HG03064 (cell line): Measurements from ENCODE around the gene IDI1.
"Not testable (repeated sequence)": the region's sequence is repeated elsewhere in the genome, so short reads cannot be mapped to it uniquely, and the experiment has no call there.

Experiments used
- ATAC-seq: cut with Tn5 transposase; IDR thresholded peaks from one replicate; pipeline ENCODE4 v1.9.1; 2021; ENCODE audit warnings: low read depth; ENCODE audit not compliant: unreplicated experiment

The IDI1 gene

GRCh38 chr10:1064964-1065247 is 16.0 kb upstream of the IDI1 start:
- no peak for ATAC-seq

GRCh38 chr10:1063232-1063865 is 14.4 kb upstream of the IDI1 start:
- no peak for ATAC-seq

DNA sequence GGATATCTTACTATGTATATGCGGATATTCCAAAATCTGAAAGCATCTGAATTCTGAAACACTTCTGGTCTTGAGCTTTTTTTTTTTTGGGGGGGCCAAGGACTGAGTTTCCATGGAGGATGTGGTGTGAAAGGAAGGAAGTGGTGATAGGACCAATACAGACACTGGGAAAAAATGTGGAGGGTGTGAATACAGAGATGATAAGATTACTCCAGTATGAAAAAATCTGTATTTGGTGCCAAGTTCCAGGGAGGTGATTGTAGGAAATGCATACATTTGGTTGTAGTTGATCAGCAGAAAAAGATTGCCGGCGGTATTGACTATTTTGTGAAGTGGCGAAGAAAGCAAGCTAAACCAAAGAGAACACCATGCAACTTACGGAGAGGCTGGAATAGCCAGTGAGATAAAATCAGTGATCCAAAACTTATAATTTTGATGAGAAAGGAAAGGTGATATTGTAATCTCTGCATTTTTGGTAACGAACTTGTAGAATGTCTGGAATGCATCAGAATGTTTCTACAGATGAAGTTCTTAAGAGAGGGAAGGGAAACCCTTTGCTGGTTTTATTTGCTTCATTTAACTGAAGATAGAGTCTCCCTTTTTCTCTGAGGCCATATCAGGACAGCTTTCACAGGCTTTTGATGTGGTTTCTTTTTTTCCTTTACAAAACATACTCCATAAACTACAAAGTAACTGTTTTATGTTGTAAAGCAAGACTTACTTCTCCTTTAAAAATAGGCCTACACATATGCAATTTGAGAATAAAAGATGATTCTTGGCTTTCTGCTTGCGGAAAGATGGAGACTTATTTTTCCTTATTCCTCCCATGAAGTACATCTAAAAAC is 13.2 kb upstream of the IDI1 start:
- no peak for ATAC-seq

GRCh38 chr10:1059902-1060301 is 11.0 kb upstream of the IDI1 start:
- no peak for ATAC-seq

- ATAC-seq = no peak
These were observed 9.1 kb upstream of the IDI1 start for GRCh38 chr10:1058017-1058416.

GRCh38 chr10:1057106-1057657 is 8.3 kb upstream of the IDI1 start:
- peak; percentile 1 for ATAC-seq

DNA sequence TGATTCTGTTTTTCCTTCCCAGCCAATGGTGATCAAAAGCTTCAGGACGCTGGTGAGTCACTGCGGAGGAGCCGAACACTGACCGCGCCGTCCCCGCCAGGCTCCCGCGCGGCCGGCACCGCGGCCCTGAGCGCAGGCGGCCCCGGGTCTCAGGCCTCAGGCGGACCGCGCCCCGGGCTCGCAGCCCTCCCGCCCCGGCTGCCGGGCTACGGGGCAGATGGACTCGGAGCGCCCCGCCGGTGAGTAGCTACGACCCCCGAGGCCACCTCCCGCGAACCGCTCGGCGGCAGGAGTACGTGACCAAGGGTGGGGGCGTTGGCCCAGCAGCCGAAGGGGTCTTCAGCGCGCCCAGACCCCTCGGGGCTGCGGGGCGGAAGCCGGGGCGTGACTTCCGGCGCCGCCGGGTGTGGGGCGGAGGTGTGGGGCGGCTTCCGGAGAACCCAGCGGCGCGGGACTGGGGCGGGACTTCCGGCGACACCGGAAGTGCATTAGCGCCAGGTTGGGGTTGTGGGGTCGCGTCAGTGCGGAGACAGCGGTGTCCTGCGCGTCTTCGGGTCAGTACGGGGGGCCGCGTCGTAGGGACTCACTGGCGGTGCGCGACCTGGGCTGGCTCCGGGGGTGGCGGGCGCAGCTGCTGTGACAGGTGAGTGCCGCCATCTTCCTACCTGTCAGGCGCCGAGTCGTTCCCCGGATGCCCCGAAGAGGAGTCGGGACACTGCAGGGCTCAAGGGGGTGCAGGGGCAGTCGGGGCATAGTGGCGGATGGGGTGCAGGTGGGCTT is 7.6 kb upstream of the IDI1 start, which contains the start of gene WDR37:
Gene WDR37 (plus strand): TSS at position 60 of the 780 bp plus-strand sequence. CDS start 15,771 bp downstream, outside the sequence.
- ATAC-seq = peak; percentile 90

DNA sequence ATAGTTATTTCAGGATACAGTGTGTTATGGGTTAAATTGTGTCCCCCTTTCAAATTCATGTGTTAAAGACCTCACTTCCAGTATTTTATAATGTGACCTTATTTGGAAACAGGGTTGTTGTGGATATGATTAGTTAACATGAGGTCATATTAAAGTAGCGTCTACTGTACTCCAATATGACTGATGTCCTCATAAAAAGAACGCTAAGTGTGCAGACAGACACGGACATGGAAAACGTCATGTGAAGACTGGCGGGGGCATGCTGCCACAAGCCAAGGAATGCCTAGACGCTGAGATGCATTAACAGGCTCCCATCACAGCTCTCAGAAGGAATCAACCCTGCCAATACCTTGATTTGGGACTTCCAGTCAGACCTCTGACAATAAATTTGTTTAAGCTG is 5.8 kb upstream of the IDI1 start:
- no peak for ATAC-seq

GRCh38 chr10:1050554-1050953 is 1.6 kb upstream of the IDI1 start:
- no peak for ATAC-seq

DNA sequence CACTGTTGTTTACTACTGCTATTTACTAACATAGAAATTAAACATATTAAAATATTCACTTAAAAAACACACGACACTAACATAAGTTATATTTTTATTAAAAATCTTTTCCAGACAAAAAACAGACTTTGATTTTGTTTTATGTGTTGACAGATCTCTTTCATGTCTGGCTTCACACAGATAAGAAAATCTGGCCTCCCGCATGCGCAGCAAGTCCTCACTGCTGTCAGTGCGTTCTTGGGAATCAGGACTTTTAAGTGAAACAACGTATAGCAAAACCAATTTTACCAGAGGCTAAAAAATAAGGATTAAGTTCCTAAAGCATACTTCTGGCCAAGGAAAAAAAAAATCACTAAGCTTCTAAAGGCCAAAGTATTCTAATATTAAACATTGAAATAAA is 1.2 kb upstream of the IDI1 start:
- no peak for ATAC-seq

DNA sequence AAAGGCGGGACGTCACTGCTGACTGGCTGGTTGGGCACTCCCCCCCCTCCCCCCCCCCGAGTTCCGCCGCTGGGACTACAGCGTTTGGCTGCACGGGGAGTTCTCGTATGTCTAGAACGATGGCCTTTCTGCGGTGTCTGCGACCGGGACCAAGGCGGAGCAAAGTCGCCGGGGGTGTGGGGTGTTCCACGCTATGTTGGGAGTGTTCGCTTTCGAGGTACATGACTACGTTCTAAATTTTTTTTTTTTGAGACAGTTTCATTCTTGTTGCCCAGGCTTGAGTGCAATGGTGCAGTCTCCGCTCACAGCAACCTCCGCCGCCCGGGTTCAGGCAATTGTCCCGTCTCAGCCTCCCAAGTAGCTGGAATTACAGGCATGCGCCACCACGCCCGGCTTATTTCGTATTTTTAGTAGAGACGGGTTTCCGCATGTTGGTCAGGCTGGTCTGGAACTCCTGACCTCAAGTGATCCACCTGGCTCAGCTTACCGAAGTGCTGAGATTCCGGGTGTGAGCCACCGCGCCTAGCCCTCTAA is 573 bp upstream of the IDI1 start:
- ATAC-seq = no peak

GRCh38 chr10:1048349-1048731 is 579 bp downstream of the IDI1 start:
- peak; percentile 8 for ATAC-seq

GRCh38 chr10:1047937-1048336 is 982 bp downstream of the IDI1 start:
- ATAC-seq = no peak

GRCh38 chr10:1045415-1045814 is 3.5 kb downstream of the IDI1 start:
- no peak for ATAC-seq

DNA sequence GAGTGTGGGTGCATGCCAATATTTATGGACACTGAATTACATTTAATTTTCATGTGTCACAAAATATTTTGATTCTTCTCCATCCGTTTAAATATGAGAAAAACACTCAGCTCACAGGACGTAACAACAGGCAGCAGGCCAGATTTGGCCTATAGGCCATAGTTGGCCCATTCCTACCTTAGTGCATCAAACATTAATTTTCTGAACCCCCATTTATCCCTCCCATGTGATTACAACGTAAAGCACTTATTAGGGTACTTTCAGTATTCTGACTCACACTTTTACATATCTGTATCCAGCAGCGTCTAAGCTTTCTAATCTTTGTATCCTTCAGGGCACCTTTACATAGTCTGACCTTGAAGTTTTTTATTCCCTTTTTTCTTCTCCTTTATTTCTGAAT is 4.0 kb downstream of the IDI1 start:
- ATAC-seq = no peak

DNA sequence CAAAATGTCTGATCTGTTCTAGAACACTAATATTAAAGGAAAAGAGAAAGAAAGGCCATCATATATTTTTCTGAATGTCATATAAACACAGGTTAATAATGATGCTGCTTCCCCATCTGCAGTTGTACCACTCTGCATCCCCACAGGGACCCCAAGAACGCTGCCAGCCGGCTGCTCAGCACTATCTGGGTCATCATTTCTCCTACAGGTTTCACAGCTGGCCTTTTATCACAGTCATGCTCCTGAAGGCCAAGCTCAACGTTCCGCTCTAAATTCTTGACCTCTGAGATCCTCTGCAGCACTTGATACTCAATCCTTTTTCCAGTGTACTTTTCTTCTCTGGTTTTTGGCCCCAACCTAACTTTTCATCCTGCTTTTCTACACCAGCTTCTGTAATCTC is 4.8 kb downstream of the IDI1 start:
- ATAC-seq = no peak

DNA sequence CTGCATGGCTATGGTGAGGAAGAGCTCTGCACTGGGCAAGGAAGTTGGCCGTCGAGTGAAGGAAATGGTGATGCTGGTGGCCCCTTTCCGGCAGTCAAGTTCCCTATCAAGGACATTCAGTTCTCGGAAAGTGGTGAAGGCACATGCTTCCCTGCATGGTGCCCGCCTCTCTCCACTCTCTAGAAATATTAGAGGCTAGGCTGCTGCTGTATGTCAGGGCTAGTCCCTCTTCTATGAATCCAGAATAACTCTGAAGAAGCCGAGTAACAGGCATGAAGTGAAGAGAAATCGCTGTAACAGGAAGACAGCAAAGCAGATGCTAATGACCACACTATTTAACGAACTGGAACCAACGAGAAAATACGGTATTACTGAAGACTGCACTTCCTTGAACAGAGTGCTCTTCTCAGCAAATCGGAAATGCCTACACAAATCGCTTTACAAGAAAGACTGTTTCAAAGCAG is 5.4 kb downstream of the IDI1 start:
- ATAC-seq = peak; percentile 51

GRCh38 chr10:1041514-1041913 is 7.4 kb downstream of the IDI1 start:
- no peak for ATAC-seq

DNA sequence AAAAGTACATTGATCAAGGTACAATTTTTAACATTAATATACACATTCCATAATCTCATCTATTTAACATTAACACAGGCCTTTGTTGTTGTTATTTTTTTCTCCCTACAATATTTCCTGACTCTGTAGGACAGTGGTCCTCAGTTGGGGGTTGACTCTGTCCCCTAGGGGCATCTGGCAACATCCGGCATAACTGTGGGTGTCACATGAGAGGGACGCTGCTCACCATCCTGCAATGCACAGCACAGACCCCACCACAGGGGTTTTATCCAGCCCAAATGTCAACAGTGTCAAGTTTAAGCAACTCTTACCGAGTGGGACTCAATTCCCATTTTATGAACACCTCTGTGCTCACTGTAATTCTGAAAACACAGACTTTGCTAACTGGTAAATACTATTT is 8.8 kb downstream of the IDI1 start:
- no peak for ATAC-seq

GRCh38 chr10:1038769-1039168 is 10.2 kb downstream of the IDI1 start:
- not testable (repeated sequence) for ATAC-seq

GRCh38 chr10:1037098-1037497 is 11.8 kb downstream of the IDI1 start:
- ATAC-seq = no peak
